Measurements from ENCODE around the gene ZNF768.
A peak's percentile ranks its signal among the peaks of the same experiment; 100 is the strongest.

DNA sequence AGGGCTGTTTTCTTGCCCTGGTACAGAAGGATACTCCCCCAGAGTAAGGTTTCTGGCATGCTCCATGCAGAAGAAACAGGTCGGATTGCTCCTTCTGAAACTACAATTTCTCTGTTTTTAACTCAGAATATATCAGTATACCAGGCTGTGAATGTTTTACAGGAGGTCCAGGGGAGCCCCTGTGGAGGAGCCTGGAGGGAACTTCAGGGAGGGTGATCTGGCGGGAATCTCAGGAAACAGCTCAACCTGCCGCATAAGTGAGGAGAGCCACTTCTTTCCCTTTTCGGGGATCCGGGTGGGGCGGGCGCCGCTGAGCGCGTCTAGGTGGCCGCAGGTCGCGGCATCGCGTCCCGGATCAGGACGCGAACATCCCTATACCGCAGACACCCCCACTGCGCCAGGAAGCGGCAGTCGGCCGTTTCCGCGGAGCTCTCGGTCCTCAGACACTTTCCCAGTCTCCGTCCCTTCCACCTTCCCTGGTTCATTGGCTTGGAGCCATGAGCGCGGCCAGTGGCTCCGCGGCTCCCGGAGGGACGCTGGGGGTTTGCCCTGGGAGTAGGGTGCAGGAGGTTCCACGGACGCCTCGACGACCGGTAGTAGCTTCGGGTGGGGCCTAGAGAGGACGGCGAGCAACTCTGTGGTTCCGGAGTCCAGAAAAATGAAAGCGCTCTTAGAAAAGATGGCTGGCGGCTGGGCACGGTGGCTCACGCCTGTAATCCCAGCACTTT, 34.9 kb upstream of the ZNF768 start:
- TF ChIP-seq POLR2AphosphoS5 (IDR thresholded peaks at IDR 0.05; ENCODE audit: insufficient read depth in 1 of 2, low read depth in 1 of 2), result peak in 1 of 2 donors; percentile 52
- TF ChIP-seq, protein P1, sequence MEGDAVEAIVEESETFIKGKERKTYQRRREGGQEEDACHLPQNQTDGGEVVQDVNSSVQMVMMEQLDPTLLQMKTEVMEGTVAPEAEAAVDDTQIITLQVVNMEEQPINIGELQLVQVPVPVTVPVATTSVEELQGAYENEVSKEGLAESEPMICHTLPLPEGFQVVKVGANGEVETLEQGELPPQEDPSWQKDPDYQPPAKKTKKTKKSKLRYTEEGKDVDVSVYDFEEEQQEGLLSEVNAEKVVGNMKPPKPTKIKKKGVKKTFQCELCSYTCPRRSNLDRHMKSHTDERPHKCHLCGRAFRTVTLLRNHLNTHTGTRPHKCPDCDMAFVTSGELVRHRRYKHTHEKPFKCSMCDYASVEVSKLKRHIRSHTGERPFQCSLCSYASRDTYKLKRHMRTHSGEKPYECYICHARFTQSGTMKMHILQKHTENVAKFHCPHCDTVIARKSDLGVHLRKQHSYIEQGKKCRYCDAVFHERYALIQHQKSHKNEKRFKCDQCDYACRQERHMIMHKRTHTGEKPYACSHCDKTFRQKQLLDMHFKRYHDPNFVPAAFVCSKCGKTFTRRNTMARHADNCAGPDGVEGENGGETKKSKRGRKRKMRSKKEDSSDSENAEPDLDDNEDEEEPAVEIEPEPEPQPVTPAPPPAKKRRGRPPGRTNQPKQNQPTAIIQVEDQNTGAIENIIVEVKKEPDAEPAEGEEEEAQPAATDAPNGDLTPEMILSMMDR (IDR thresholded peaks at IDR 0.05), result no peak

All from vagina (tissue), 2 donors.